HG03066 (cell line): ENCODE data around the gene RDX.

ENCODE experiments used
- ATAC-seq: cut with Tn5 transposase; IDR thresholded peaks from one replicate; pipeline ENCODE4 v1.9.1; 2021; ENCODE audit warnings: low read depth; ENCODE audit not compliant: unreplicated experiment

The RDX gene

DNA sequence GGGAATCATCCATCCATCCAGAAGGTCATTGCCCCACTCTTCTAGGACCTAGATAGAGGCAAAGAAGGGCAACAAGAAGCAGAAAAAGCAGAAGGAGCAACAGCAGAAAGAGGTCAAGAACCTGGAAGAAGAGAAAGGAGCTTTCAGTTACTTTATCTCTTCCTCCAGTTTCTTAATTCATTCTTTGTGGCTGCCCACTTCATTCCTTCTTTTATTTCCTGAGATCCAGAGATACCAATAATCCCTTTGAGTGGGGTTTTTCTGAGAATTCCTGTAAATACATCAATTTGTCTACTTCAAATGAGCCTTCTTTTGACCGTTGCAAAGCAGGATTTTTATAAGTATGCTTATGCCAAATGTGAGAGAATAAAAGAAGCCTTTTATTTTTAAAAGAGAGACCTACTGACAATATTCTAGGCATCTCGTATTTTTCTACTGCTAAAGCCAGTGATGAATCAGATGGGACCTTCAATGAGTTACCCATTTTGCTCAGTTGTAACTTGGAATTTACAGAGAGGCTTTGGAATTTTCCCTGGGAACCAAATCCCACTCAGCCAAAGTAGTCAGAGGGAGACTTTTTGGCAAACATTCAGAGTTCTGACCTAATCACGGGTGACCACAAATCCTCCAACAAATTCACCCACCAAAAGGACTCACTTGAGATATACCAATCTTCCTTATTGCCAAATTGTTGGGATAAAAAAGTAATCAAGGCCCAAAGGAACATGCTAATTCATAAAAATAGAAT, 148.3 kb downstream of the RDX start:
- ATAC-seq = no peak

DNA sequence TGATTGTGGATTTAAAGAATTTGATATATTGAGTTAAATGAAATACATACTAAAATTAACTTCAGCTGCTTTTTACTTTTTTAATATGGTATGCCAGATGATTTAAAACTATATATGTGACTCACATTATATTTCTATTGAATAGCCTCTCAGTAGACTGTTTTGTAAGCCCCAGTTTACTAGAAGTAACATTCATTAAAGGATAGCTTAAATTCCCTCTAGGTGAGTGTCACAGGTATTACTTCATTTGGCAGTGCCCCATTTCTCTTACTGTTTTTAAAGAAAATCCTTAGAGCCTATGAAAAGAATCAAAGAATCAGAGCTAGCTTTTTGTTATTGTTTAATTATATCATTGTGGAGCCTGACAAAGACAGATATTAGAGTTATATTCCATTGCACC, 154.6 kb downstream of the RDX start:
- ATAC-seq = no peak

DNA sequence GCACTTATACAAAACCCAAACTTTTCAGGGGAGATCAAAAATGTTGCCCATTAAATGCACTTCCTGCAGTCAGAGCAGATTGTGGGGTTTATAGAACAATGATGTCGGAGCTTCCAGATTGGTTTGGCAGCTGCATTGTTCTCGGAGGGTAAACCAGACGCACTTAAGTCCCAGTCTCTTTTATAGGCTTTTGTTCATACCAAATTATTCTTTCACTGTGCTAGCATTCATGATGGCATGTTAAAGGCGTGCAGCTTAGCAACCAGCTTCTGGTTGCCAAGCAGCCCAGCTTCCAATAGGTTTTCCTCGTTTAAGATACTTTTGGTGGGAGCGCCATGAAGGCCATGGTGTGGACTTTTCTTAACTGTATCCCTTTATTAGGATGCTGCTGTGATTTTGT, 162.3 kb downstream of the RDX start:
- no peak for ATAC-seq

GRCh38 chr11:110133160-110133559, 163.3 kb downstream of the RDX start:
- no peak for ATAC-seq

DNA sequence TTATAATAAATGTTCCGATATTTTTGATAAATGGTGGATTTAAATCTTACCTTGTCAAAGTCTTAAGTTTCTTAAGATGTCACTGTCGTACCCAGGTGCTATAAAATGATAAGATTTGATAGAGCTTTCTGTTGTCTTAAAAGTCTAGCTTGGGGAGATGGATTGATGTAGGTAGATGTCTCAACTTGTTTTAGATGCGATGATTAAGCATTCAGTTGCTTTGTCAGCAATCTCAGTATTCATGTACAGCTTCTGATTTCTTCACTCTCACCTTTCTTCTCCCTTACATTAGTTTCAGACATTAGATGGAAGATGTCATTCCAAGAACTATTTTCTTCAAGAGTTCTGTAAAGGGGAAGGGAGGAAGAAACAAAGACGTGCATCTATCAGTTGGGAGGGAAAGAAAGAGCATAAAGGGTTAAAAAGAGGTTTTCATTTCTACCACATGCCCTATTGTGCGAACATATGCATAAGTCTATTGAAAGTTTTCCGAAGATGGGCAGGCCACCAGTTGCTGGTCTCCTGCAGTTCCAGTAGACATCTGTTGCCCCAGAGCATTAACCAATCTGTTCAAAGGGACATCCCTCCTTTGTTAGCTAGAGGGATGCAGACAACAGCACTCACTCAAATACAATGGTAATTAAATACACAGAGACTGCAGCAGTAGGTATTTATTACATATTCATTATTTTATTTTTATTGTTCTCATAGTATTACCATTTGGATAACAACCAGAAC, 164.9 kb downstream of the RDX start:
- no peak for ATAC-seq

GRCh38 chr11:110130642-110131238, 165.7 kb downstream of the RDX start:
- ATAC-seq = no peak

DNA sequence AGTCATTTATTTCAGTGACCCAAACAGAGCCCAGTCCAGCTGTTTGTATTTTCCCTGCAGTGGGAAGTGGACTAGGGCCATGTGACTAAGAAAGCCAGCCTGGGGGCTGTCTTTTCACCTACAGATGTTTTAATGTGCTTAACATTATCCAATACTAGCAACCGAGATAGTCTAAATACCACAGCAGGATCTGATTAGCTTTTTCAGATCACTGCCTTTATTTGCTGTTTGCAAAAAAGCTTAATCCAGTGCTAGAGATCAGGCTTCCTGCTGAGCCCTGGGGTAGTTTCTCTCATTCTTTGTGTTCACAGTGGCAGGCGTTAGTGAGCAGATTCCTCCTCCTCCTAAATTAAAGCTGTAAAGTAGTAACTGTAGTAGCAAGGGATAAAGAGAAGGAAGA, 168.3 kb downstream of the RDX start:
- ATAC-seq = no peak

DNA sequence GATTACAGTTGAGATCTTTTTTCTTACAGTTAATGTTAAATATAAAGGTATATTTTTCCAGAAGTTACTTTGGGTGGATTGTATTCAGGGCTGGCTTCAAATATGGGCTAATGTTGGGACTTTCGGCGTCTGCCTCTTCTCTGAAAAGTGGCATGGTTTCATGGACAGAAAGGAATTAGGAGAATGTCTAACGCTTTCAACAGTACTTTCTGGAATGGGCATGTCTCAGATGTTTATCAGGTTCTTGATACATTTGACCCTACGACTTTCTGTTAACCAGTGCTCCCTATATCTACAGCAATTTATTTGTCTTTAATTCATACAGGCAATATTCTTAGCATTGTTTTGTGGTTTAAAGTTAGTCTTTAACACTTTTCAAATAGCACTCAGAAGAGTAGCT, 169.5 kb downstream of the RDX start:
- ATAC-seq = no peak

GRCh38 chr11:110125632-110126031, 170.8 kb downstream of the RDX start:
- ATAC-seq = no peak
